A549 (cell line): ENCODE measurements around the gene TMEM97. TPM values are rescaled to one million over a fixed set of nuclear protein-coding genes. Genes with fewer than 3 reads are reported as not detected.
A peak's percentile ranks its signal among the peaks of the same experiment; 100 is the strongest.

Source experiments
- ATAC-seq, 2 experiments: fragments of 200-7000 bp in 1 of 2; fragments of >200 bp in 1 of 2; cut with Nextera tagmentation in 1 of 2; cut with Tn5 transposase in 1 of 2; 3 replicates each; pipeline versions ENCODE4 v1.8.0 to v1.9.1; 2018 to 2020; ENCODE audit warnings: mild to moderate bottlenecking in 1 of 2, moderate library complexity in 1 of 2
- CTCF ChIA-PET: fragments of 300-600 bp; sonication (Branson Sonifier 250); formaldehyde crosslinking; extraction: SDS; loops from one replicate; lab custom pipeline; 2021; ENCODE audit warnings: antibody characterized with exemption, inconsistent platforms; lab: Yijun Ruan, JAX
- POLR2A ChIA-PET: fragments of 350-600 bp; formaldehyde crosslinking; extraction: SDS; loops from one replicate; lab custom pipeline; 2021; ENCODE audit warnings: antibody characterized with exemption, inconsistent platforms; lab: Yijun Ruan, JAX
- DNase-seq, 2 experiments: peaks; one replicate each; pipeline versions ENCODE4 v3.0.0 to v3.0.0-alpha.2; 2011 to 2016; ENCODE audit warnings: low read depth in 1 of 2, low spot score in 1 of 2
- FAIRE-seq: peaks from 2 replicates; lab custom pipeline; 2011; peaks lifted over from hg19 to GRCh38; lab: Jason Lieb, UNC
- H3K27ac ChIP-seq, 2 experiments: fragments of >200 bp; sonication (Bioruptor Twin); formaldehyde crosslinking; 3 replicates each; pipeline ENCODE4 v1.5.1; 2016 to 2017
- H3K4me1 ChIP-seq: fragments of >200 bp; sonication (Bioruptor Twin); formaldehyde crosslinking; 3 replicates; pipeline ENCODE4 v1.6.1; 2016
- H3K4me2 ChIP-seq: fragments of >200 bp; sonication (Bioruptor Twin); formaldehyde crosslinking; 3 replicates; pipeline ENCODE4 v1.6.1; 2016
- H3K4me3 ChIP-seq: fragments of >200 bp; sonication (Bioruptor Twin); formaldehyde crosslinking; 3 replicates; pipeline ENCODE4 v1.5.1; 2016
- H3K9me3 ChIP-seq: fragments of >200 bp; sonication (Bioruptor Twin); formaldehyde crosslinking; 3 replicates; pipeline ENCODE4 v1.6.1; 2016
- ATOH8 ChIP-seq: fragments of 250-450 bp; sonication (Bioruptor Pico); IDR thresholded peaks from 2 replicates; pipeline ENCODE4 v1.5.0; 2020; ENCODE audit warnings: low read depth, mild to moderate bottlenecking, moderate library complexity
- BCL3 ChIP-seq: fragments of >200 bp; sonication (Bioruptor Twin); formaldehyde crosslinking; IDR thresholded peaks from 3 replicates; pipeline ENCODE4 v1.6.1; 2016
- BHLHE40 ChIP-seq: IDR thresholded peaks from 2 replicates; pipeline ENCODE4 v1.6.1; 2012; ENCODE audit warnings: low read depth, low read length, inconsistent platforms
- CHD2 ChIP-seq: fragments of 150-350 bp; IDR thresholded peaks from 2 replicates; pipeline ENCODE4 v1.6.1; 2014; ENCODE audit warnings: low read length; ENCODE audit not compliant: partially characterized antibody
- E2F6 ChIP-seq: IDR thresholded peaks from 2 replicates; pipeline ENCODE4 v1.6.1; 2012; ENCODE audit warnings: low read depth, borderline replicate concordance
- EHF ChIP-seq: fragments of 250-450 bp; sonication (Bioruptor Pico); IDR thresholded peaks from 2 replicates; pipeline ENCODE4 v1.5.0; 2020; ENCODE audit warnings: mild to moderate bottlenecking
- EP300 ChIP-seq, 2 experiments: fragments of >200 bp; sonication (Bioruptor Twin); formaldehyde crosslinking; IDR thresholded peaks; 2 replicates in 1 of 2; 3 replicates in 1 of 2; pipeline ENCODE4 v1.6.1; 2016 to 2017
- FOSL2 ChIP-seq, 2 experiments: fragments of 450-650 bp in 1 of 2; fragments of >200 bp in 1 of 2; sonication (Bioruptor Twin) in 1 of 2; formaldehyde crosslinking; IDR thresholded peaks; 2 replicates each; pipeline versions ENCODE4 v1.5.0 to v1.6.1; 2016 to 2020; ENCODE audit warnings: mild to moderate bottlenecking in 1 of 2, moderate library complexity in 1 of 2
- GATA3 ChIP-seq: IDR thresholded peaks from 2 replicates; pipeline ENCODE4 v1.6.1; 2012; ENCODE audit warnings: borderline replicate concordance
- HOXB13 ChIP-seq: fragments of 250-450 bp; sonication (Bioruptor Pico); IDR thresholded peaks from 2 replicates; pipeline ENCODE4 v1.5.0; 2020; ENCODE audit warnings: low read depth, mild to moderate bottlenecking, moderate library complexity
- JUN ChIP-seq, 2 experiments: fragments of >200 bp; sonication (Bioruptor Twin); formaldehyde crosslinking; IDR thresholded peaks; 2 replicates in 1 of 2; 3 replicates in 1 of 2; pipeline ENCODE4 v1.6.1; 2016 to 2017
- MAFK ChIP-seq: fragments of 450-650 bp; IDR thresholded peaks from 2 replicates; pipeline ENCODE4 v1.6.1; 2014; ENCODE audit not compliant: partially characterized antibody
- MAX ChIP-seq: IDR thresholded peaks from 2 replicates; pipeline ENCODE4 v1.6.1; 2012
- MYC ChIP-seq: IDR thresholded peaks from 2 replicates; pipeline ENCODE4 v1.6.1; 2012; ENCODE audit warnings: mild to moderate bottlenecking, inconsistent platforms, low read length, improper control_type of control experiment, borderline replicate concordance
- NPAS2 ChIP-seq: fragments of 250-450 bp; sonication (Bioruptor Pico); IDR thresholded peaks from 2 replicates; pipeline ENCODE4 v1.8.0; 2022; ENCODE audit warnings: mild to moderate bottlenecking, moderate library complexity, borderline replicate concordance
- PHF8 ChIP-seq: fragments of 200-600 bp; sonication (generic); IDR thresholded peaks from 2 replicates; pipeline ENCODE4 v1.6.1; 2016; ENCODE audit warnings: low read depth, mild to moderate bottlenecking, antibody characterized with exemption, moderate library complexity, borderline replicate concordance
- POLR2A ChIP-seq: IDR thresholded peaks from 2 replicates; pipeline ENCODE4 v1.6.1; 2012; ENCODE audit warnings: mild to moderate bottlenecking, low read length
- RFX5 ChIP-seq: fragments of 450-650 bp; IDR thresholded peaks from 2 replicates; pipeline ENCODE4 v1.7.1; 2014; ENCODE audit warnings: antibody characterized with exemption, mild to moderate bottlenecking, moderate library complexity
- RNF2 ChIP-seq: fragments of 200-600 bp; sonication (generic); IDR thresholded peaks from 2 replicates; pipeline ENCODE4 v1.6.1; 2016; ENCODE audit warnings: low read depth, mild to moderate bottlenecking, antibody characterized with exemption, moderate library complexity, borderline replicate concordance
- SREBF2 ChIP-seq: fragments of 450-650 bp; IDR thresholded peaks from 2 replicates; pipeline ENCODE4 v1.6.1; 2014; ENCODE audit warnings: mild to moderate bottlenecking, moderate library complexity
- USF2 ChIP-seq: fragments of 450-650 bp; IDR thresholded peaks from 2 replicates; pipeline ENCODE4 v1.6.1; 2014; ENCODE audit warnings: antibody characterized with exemption
- ZFP36 ChIP-seq: fragments of 450-650 bp; IDR thresholded peaks from 2 replicates; pipeline ENCODE4 v1.6.1; 2014; ENCODE audit warnings: borderline replicate concordance; ENCODE audit not compliant: partially characterized antibody
- WGBS: methylation state at CpG from one replicate; pipeline ENCODE4 v1.1.6; 2017; ENCODE audit errors: missing lambda C conversion rate; 5-methylcytosine and 5-hydroxymethylcytosine counted together
- polyA minus RNA-seq: library from RNA; depleted of rRNA, polyadenylated mRNA; stranded (reverse); fragments of >200 nt; gene quantifications from 2 replicates; pipeline ENCODE4 v1.2.3, GENCODE V29; 2011; rRNA and poly(A)+ RNA removed
- polyA plus RNA-seq, 4 experiments: library from polyadenylated mRNA; depleted of rRNA in 3 of 4; stranded (reverse); fragments of >200 nt; fragmentation: RNase III in 1 of 4; extraction: RNeasy Plus Mini Kit Qiagen cat#74134 plus additional on column Dnase treatment in 1 of 4; gene quantifications; 2 replicates in 3 of 4; 3 replicates in 1 of 4; pipeline ENCODE4 v1.2.3, GENCODE V29; 2011 to 2017

TMEM97 gene
- polyA plus RNA-seq (2011; rRNA removed) (90.9 and 98.7 TPM in 2 replicates), polyA plus RNA-seq (2017; fragmentation: RNase III; extraction: RNeasy Plus Mini Kit Qiagen cat#74134 plus additional on column Dnase treatment) (65.0 to 75.6 TPM (median 70.2 TPM) in 3 replicates), polyA minus RNA-seq (58.8 and 66.0 TPM in 2 replicates)
- polyA plus RNA-seq (2012; cell fraction: cytosol; rRNA removed): 39.8 and 43.6 TPM in 2 replicates
- polyA plus RNA-seq (2012; cell fraction: nucleus; rRNA removed): 18.3 and 28.7 TPM in 2 replicates

GRCh38 chr17:28318759-28319597 is at the start of gene TMEM97:
TSS of gene TMEM97 (plus strand) at chr17:28319200. CDS start at chr17:28319240, 40 bp downstream.
- under 1% methylated on average over 45 of the region's 72 CpGs for WGBS
- H3K4me1 ChIP-seq: peaks cover 44% of the 10 kb centered on the region
- ChIA-PET POLR2A (interaction anchor here (0.7 to 2.2 kb wide), 6 partner anchors 16 to 147 kb away, joined by 3 to 14 read pairs (median 4); partner anchors contain the start of genes IFT20, POLDIP2 and TNFAIP1), CTCF (interaction anchor here (0.7 to 5.0 kb wide), 11 partner anchors 10 to 88 kb away, joined by 3 to 39 read pairs (median 8); partner anchors contain the start of genes IFT20 and TNFAIP1)
- TF ChIP-seq CHD2 (no peak), SREBF2 (no peak), RFX5 (peak; percentile 85), MAFK (peak; percentile 4), ZFP36 (no peak), E2F6 (peak; percentile 97), RNF2 (peak; percentile 93; the same call in 1 of the 2 replicates), MAX (peak; percentile 97), GATA3 (peak; percentile 21; the same call in 1 of the 2 replicates), BCL3 (0 out of 3 replicates have a peak, but pooled peaks have one; percentile 23), USF2 (peak; percentile 51; the same call in 1 of the 2 replicates), FOSL2 (IDR thresholded peaks at IDR 0.05) (no peak), FOSL2 (CRISPR knock-in tag; IDR thresholded peaks at IDR 0.05) (no peak), HOXB13 (CRISPR knock-in tag) (no peak), JUN (IDR thresholded peaks at IDR 0.05) (peak; percentile 53 to 73; a peak in 4 of 5 replicates), EP300 (IDR thresholded peaks at IDR 0.05) (no peak), ATOH8 (CRISPR knock-in tag) (0 out of 2 replicates have a peak, but pooled peaks have one; percentile 64), MYC (peak; percentile 86; the same call in 1 of the 2 replicates), EHF (CRISPR knock-in tag) (no peak), BHLHE40 (no peak), NPAS2 (0 out of 2 replicates have a peak, but pooled peaks have one; percentile 22), POLR2A (peak; percentile 80), PHF8 (peak; percentile 73)
- no peaks in the 10 kb centered on the region for H3K9me3 ChIP-seq
- ATAC-seq (peak; percentile 97 to 99), DNase-seq (peak; percentile 98), FAIRE-seq (peak; percentile 39)
- peak within 1 kb of the TSS; percentile 76 to 88 for H3K27ac ChIP-seq
- H3K4me3 ChIP-seq: peak within 1 kb of the TSS; percentile 73
- H3K4me2 ChIP-seq: peak within 1 kb of the TSS; percentile 89
